WTC11 (cell line): ENCODE results near the gene POLR1C.

Experiments used
- CREB1 ChIP-seq: sonication (generic); formaldehyde crosslinking; IDR thresholded peaks from 2 replicates; pipeline ENCODE4 v1.8.0; 2023; ENCODE audit warnings: mild to moderate bottlenecking, missing genetic modification reagents
- JUN ChIP-seq: sonication (generic); formaldehyde crosslinking; IDR thresholded peaks from 2 replicates; pipeline ENCODE4 v1.8.0; 2023; ENCODE audit warnings: mild to moderate bottlenecking, missing genetic modification reagents
- ZNF121 ChIP-seq: sonication (generic); formaldehyde crosslinking; IDR thresholded peaks from 2 replicates; pipeline ENCODE4 v1.8.0; 2023; ENCODE audit warnings: missing genetic modification reagents
- TF ChIP-seq, protein P1 (sequence below): fragments of 200-600 bp; IDR thresholded peaks from 2 replicates; pipeline ENCODE4 v1.8.0; 2022; ENCODE audit warnings: antibody characterized with exemption
- TF ChIP-seq, protein P2 (sequence below): sonication (generic); formaldehyde crosslinking; IDR thresholded peaks from 2 replicates; pipeline ENCODE4 v1.8.1; 2023; ENCODE audit warnings: mild to moderate bottlenecking, missing genetic modification reagents, moderate library complexity
- TF ChIP-seq, protein P3 (sequence below): sonication (generic); formaldehyde crosslinking; IDR thresholded peaks from 2 replicates; pipeline ENCODE4 v1.8.1; 2022; ENCODE audit warnings: mild to moderate bottlenecking, moderate library complexity, missing genetic modification reagents

DNA sequence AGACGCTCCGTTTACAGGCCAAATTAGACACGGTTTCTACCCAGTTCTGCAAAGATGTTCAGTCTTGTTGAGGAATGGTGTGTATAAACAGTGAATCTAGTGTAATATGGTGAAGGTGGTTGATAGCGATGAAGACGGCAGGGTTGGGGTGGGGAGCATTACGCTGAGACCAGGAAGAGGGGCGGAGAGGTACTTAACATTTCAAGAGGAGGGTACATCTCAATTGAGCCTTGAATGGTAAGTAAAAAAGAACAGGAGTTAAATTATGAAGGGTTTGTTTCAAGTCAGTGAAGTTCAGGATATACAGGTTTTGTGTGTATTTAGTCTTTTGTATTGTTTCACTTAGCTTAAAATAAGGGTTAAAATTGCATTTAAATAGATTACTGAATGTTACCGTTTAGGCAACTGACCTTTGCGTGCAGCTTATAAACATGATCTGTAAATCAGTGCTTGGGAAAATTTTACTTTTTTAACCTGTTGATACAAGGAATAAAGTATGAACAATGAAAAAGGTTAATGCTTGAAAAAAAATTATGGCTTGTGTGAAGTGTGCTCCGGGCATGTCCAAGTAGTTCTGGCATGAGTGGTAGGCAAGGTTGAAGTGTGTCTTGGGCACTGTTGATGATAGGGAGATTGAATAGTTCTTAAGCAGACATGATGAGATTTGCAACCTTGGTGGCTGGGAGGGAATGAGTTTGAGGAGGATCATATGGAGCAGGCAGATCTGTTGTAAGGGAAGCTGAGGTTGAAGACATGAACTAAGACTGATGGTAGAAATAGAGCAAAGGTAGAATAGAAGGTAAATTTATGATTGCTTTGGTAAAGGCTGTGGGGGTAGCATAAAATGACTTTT lies 842 bp downstream of the POLR1C start:
- TF ChIP-seq, protein P1, sequence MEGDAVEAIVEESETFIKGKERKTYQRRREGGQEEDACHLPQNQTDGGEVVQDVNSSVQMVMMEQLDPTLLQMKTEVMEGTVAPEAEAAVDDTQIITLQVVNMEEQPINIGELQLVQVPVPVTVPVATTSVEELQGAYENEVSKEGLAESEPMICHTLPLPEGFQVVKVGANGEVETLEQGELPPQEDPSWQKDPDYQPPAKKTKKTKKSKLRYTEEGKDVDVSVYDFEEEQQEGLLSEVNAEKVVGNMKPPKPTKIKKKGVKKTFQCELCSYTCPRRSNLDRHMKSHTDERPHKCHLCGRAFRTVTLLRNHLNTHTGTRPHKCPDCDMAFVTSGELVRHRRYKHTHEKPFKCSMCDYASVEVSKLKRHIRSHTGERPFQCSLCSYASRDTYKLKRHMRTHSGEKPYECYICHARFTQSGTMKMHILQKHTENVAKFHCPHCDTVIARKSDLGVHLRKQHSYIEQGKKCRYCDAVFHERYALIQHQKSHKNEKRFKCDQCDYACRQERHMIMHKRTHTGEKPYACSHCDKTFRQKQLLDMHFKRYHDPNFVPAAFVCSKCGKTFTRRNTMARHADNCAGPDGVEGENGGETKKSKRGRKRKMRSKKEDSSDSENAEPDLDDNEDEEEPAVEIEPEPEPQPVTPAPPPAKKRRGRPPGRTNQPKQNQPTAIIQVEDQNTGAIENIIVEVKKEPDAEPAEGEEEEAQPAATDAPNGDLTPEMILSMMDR: no peak
- TF ChIP-seq ZNF121 (CRISPR knock-in tag): no peak
- TF ChIP-seq, protein P2, sequence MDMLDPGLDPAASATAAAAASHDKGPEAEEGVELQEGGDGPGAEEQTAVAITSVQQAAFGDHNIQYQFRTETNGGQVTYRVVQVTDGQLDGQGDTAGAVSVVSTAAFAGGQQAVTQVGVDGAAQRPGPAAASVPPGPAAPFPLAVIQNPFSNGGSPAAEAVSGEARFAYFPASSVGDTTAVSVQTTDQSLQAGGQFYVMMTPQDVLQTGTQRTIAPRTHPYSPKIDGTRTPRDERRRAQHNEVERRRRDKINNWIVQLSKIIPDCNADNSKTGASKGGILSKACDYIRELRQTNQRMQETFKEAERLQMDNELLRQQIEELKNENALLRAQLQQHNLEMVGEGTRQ (CRISPR knock-in tag): no peak
- no peak for TF ChIP-seq JUN (CRISPR knock-in tag)
- TF ChIP-seq CREB1 (CRISPR knock-in tag): no peak
- TF ChIP-seq, protein P3, sequence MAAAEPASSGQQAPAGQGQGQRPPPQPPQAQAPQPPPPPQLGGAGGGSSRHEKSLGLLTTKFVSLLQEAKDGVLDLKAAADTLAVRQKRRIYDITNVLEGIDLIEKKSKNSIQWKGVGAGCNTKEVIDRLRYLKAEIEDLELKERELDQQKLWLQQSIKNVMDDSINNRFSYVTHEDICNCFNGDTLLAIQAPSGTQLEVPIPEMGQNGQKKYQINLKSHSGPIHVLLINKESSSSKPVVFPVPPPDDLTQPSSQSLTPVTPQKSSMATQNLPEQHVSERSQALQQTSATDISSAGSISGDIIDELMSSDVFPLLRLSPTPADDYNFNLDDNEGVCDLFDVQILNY (CRISPR knock-in tag): no peak
